Sciatic nerve (tissue), 2 donors: ENCODE measurements around the gene ADAMTS6. TPM values are rescaled to one million over a fixed set of nuclear protein-coding genes. Genes with fewer than 3 reads are reported as not detected.

Source experiments
- ATAC-seq: fragments of 200-7000 bp; cut with Tn5 transposase; one replicate; pipeline ENCODE4 v1.9.1; 2020; ENCODE audit warnings: mild to moderate bottlenecking, moderate library complexity
- DNase-seq: peaks from one replicate; pipeline ENCODE4 v3.0.0-alpha.2; 2020; ENCODE audit warnings: low spot score
- intact Hi-C: fragments of 100-400 bp; cut with DNase I; formaldehyde crosslinking; loops from one replicate; pipeline ENCODE4 v1.14.2; 2022
- total RNA-seq: library from RNA; stranded (reverse); fragmentation: NEBNext Ultra II Directional; extraction: Animal tissue kit (Norgen Biotek cat#: 25700); gene quantifications from one replicate; pipeline ENCODE4 v1.2.1, GENCODE V29; 2021
- donor health status: DM: no; HTN: no; CAD: no.
- donor health status: DM: no; HTN: no; CAD: no.

ADAMTS6 gene
- total RNA-seq, 1 donor from 2014 or later = 3.8 TPM

DNA sequence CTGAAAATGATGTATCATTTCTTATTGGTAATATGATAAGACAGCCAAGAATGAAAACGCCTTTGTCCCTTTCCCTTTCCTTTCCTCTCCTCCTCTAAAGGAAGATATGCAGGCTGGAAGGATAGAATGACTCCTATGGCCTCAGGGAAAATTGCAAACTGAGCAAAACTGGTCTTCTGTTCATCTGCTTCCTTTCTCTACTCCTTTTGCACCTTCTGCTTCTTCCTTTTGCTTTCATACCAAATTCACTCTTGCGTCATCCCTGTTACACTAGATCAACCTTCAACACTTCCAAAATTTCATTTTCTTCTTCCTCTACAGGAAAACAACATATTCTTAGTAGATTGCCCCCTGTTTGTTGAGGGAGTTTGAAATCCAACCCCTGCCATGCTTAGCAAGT lies 234.1 kb downstream of the ADAMTS6 start:
- intact Hi-C loops = no loop called here

DNA sequence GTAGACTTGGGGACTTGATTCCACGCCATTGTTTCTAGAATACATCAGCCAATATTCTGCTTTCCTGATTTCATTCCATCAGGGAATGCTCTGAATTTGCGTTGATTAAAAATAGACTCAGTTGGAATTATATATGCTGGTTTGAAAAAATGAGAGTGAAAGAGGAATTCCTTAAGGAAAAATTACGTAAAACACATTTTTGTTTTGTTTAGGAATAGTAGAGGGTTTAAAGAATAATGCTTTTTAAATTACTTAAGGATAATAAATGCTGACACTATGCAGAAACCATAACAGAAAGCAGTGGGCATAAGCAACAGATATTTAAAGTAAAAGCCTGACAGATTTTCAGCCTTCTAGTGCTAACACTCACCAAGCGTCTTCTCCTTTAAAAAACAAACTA lies 235.0 kb downstream of the ADAMTS6 start:
- intact Hi-C loops = no loop called here
- DNase-seq (no peak), ATAC-seq (no peak)

More for the DNA sequence above, 234.1 kb downstream of the ADAMTS6 start:
- ATAC-seq (no peak), DNase-seq (no peak)

DNA sequence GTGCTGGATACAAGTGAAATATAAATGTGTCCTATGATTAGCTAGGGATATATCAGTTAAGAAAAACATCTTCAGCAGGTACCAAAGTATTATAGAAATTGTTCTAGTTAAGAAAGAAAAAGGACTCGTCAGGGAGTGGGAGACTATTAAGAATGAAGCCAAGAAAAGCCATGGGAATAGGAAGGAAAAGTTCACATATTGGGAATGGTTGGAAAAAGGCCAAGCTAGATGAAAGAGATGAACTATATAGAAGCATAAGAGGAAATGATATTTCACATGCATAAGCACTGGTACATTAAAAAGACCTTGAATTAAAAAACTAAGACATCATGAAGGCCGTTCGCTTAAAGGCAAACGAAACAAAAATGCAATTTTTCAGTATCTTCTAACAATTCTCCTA lies 237.7 kb downstream of the ADAMTS6 start:
- DNase-seq (no peak), ATAC-seq (no peak)
- intact Hi-C loops = no loop called here

DNA sequence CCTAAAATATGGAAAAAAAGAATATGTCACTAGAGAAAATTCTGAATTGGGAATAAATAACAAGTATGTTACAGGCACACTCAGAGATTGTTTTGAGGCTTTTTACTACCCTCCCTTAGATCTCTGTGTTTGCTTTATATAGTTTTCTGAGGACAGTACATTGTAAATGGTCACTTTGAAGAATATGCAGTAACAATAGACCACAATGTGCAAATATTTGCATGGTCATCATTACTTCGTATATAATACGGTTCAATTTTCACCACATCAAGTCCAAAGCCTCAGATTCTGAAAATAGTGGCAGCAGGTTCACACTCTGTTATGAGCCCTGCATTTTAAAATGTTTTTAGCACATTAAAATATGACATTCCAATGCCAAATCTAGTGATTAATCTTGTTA lies 238.6 kb downstream of the ADAMTS6 start:
- DNase-seq (no peak), ATAC-seq (no peak)
- intact Hi-C loops = no loop called here

DNA sequence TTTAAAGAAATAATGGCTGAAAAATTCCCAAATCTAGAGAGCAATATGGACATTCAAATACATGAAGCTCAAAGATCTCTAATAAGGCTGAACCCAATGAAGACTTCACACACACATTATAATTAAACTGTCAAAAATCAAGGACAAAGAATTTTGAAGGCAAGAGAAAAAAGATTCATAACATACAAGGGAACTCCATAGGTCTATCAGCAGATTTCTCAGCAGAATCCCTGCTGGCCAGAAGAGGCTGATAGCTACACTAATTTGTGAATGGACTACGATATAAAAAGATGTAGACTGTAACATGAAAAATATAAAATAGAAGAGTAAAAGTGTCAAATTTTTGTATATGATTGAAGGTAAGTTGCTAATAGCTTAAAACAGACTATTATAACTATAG lies 251.9 kb downstream of the ADAMTS6 start:
- intact Hi-C loops = no loop called here
- ATAC-seq (no peak), DNase-seq (no peak)

DNA sequence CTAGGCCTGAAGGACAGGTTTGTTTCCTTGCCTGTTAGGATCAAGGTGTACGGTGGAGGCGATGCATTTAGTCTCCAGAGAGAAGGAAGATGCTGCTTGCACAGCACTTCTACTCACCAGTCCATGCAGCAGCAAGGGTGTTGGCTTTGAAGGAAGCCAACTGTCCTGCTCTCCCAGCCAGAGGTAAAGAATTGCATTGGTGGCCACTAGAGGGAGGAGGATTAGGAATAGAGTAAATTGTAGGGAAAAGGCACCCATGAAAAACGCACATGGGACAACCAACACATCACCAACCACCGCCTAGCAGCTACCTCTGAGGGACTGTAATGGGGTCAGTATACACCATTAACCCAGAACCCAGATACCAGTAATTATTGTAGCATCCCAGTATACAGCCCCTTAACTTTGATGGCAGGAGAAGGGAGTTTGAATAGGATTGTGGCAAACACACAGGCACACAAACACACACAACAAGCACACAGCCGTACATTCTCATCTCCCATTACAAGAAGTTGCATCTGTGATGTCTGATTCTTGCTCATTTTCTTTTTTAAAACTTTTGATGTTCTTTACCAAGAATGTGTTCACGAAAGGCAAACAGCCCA lies 267.7 kb downstream of the ADAMTS6 start:
- ATAC-seq (no peak), DNase-seq (no peak)
- intact Hi-C loops = no loop called here

DNA sequence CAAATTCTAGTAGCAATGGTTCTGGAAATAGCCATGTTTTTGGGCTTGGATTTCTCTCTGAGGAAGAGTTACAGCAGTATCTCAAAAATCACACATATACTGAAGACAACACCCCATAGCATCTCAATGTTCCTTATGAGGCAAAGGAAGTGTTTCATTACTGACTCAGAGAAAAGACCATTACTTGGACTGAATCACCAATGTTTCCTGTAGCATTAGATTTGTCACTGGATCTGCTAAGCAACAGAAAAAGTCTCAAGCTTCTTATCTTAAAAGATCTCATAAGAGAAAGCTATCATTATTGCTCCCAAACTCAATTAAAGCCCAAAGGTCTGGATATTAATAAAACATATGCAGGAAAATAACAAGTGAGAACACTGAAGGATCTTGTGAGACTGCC lies 272.4 kb downstream of the ADAMTS6 start:
- ATAC-seq (no peak), DNase-seq (no peak)
- intact Hi-C loops = no loop called here

DNA sequence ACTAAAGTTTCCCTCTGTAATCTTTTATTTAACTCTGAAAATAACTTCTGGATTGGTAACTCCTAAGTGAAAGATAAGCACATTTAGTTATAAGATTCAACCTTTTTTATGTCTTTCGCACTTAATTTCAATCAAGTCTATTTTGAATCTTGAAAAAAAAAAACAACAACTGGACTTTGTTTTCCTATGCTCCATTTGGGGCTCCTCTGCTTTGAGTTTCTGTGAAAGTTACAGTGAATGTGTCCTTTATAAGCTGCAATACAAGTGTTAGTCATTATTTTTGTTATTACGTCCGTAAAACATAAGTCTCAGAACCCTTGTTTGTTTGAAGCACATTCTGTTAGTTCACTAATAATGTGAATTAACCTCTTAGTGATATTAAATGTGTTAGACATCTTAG lies 276.8 kb downstream of the ADAMTS6 start:
- no peak for ATAC-seq
- intact Hi-C loops = no loop called here
- no peak for DNase-seq

DNA sequence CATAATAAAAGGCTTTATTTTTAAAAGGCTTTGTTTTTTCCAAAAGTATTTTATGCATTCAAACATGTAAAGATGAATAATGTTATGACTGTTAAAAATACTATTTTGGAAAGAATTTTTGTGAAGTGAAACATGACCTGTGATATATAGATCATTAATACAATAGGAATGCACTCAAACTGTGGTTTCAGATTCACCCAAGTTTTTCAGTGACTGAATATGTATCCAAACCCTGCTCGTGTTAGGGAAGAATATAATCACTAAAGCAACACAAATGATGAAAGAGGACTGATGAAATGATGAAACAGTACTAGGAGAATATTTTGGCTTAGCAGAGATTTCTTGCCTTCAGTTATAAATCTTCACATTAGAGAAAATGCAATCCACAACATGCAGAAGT lies 278.0 kb downstream of the ADAMTS6 start:
- ATAC-seq = no peak
- intact Hi-C loops = no loop called here
- no peak for DNase-seq

DNA sequence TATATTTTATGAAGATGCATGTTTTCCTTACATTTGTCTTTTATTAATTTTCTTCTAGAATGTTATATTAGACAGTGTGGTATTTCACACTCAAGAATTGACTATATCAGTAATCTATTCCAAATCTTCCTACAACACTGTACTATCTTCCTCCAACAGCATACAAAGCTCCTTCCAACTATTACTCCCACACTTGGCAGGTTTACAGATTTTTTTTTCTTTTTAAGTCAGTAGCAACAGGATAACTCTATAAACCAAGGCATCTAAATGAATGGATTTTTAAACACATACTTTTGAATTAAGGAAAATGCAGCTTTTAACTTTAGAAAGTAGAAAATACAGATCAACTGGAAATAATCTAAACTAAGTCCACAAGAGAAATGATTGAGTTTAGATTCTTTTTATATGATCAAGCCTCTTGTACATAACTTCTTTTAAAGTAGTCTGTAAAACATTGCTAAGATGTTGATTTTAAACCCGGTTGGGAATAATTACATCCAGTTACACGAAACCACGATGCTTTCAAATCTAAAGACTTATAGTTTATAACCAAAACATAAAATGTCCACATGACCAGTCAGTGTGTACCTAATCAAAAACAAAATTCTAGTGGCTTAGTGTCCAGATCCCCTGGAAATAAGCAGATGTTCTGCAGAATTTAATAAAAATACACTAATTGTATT lies 281.6 kb downstream of the ADAMTS6 start:
- intact Hi-C loops = no loop called here
- no peak for ATAC-seq
- DNase-seq = no peak

DNA sequence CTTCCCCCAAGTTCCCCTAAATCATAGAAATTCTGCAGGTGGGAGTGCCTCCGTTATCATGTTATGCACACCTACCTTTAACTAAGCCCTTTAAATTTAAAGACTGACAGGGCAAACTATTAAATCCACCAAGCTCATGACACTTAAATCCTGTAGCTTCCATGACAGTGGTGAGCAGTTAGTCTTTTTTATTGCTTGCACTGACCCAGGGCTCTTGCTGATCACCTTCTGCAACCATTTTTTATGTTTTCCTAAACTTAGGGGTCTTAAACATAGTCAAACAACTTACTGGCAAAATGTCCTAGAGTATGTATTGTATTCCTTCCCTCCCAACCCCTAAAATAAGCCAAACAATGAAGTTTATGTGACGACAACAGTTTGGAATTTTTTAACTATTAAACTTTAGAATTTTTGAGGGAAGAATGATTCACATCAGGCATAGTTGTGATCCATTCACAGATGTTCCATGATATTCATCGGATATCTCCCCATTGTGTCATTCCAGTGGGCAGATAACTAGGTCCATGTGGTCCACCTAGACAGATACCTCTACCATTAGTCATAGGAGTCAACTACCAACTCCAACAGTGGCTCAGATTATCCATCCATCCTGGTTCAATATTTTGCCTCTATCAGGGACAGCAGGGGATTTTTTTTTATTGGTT lies 283.1 kb downstream of the ADAMTS6 start:
- intact Hi-C loops = no loop called here
- ATAC-seq (no peak), DNase-seq (no peak)

DNA sequence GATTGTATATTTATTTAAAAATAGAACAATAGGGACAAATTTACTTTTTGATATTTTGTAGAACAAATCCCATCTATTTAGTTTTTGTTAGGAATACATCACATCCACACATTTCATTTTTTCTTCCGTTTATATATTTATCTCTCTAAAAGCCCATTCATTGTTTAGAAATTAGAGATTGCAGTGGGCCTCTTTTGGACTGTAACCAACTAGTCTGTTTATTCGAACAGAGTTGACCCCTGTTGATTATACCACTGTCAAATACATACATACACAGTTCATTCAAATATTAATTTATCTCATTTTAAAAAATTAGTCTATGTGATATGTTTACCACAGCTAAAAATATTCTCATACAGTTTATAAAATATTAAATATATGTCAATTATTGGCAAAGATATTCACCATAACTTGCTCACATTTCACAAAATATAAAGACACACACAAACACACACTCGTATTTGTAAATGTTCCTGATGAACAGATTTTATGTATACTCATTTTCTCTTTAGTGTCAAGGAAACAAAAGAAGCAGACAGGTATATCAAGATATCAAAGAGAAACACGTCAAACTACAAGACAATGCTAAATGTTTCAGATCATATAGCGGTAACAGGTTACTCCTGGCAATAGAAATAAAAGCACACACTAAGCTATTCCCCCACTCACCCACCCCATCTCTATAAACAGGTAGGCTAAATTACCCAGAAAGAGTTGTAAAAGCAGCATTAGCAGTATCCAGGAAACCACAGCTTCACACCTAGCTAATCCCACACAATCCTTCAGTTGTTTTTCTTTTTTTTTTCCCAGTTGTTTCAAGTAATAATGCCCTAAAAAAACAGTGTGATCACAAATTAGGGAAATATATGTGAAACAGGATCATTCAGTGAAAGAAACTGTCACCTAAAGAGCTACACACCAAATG lies 283.9 kb downstream of the ADAMTS6 start:
- intact Hi-C loops = no loop called here
- ATAC-seq = no peak

DNA sequence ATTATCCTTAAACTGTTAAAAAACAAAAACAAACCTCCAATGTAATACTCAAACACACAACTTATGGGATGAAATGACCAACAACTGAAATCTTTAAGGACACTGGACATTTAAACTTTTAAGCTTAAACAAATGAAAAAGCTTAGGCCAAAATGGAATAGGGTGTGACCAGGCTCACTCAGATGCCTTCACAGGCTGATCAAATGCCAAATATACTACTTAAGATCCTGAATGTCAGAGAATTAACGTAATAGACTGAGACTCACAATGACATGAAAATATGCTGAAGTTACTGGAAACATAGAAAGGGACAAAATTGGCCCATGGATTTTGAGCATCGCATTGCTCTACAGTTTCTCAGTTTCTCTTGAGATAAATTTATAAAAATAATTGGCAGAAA lies 286.8 kb downstream of the ADAMTS6 start:
- intact Hi-C loops = no loop called here
- DNase-seq (no peak), ATAC-seq (no peak)

More for the DNA sequence above, 283.9 kb downstream of the ADAMTS6 start:
- no peak for DNase-seq

DNA sequence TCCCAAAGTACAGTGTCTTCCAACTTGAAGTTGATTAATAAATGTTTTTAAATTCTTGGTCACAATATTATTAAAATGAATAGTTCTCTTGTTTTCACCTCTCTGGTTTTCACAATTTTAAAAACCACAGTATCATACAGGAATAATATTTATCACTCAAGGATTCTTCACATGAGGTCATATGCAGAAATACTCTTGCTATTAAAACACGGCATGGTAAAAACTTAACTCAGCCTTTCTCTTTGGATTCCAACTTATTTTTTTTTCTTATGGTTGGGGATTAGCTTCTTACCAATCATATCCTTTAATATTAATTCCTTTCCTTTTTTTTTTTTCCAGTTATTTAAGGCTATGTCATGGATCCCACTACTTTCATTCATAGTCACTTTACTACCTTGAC lies 289.4 kb downstream of the ADAMTS6 start:
- intact Hi-C loops = no loop called here
- ATAC-seq (no peak), DNase-seq (no peak)

DNA sequence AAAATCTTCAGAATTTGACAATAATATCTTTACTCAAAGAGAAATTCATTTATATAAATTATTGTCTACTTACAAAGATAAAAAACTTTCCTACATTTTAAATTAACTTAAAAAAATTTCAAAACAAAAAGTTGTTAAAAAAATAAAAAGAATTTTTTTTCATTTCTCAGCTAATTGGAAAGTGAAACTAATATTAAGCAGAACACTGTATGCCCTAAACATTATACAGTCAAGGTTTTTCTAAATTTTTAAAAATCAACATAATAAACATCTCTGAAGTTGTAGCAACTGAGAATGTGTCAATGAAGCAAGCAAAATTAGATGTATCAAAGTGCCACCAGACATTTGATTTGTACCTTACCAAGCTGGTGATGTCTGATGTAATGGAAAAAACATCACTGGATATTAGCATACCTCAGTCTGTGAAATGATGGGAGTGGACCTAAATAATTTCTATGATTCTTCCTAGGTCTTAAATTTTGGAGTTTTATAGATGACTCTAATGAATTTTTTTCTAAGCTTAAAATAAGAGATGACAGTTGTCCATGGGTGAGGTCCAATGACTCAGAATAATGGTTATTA lies 290.1 kb downstream of the ADAMTS6 start:
- no peak for DNase-seq
- ATAC-seq = no peak
- intact Hi-C loops = no loop called here

DNA sequence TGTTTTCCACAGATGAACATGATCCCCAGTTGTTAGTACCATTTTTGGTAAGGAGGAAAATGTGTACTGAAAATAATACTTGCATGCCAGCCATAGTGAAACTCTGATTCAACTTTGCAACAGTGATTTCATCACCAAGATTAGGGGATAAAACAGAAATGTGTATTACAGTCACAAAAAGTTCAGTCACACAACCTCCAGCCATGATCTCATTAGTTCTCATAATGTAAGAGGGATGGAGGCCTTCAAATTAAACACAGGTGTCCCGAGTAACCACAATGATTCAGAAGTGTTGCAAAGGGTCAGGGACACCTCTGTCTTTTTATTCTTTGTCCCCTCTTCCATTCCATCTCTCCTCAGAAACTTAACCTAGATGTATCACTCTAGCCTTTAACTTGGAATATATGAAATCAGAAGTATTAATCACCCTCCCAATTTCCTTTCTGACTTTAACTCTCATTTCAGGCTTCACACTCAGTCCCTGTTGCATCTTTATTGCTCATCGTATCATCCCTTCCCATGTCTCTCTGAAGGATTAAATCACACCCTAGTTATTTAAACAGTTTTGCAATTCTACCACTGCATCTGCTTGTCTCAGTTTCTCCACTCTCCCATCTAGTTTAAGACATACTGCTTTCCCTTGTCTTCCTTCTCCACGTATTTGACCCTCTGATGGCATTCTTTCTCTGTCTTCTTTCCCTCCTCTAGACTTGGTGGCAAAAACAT lies 291.2 kb downstream of the ADAMTS6 start:
- peak; percentile 71 for ATAC-seq
- intact Hi-C loops = no loop called here
- no peak for DNase-seq

DNA sequence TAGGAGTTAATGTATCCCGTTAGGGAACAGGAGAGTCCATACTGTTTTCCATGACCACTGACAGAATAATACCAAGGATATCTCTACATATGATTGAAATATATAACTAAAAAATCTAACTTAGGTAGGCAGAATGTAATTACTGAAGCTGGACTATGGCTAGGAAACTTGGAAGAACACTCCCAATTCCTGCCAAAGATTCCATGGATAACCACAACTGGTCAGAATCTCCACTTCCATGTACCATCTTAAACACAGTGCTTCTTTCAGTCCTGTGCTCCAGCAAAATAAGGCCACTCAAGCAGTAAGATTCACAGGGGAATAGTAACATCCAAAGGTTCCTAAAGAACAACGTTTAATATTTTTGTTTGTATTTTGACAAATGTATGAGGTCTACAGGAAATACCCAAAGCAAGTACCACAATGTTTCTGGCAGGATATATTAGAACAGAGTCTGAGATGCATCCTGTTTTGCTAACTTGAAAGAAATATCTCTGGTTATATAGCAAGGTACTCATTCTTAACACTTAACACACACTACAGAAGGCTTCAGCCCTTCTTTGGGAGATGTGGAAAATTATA lies 295.0 kb downstream of the ADAMTS6 start:
- DNase-seq (no peak), ATAC-seq (no peak)
- intact Hi-C loops = no loop called here

DNA sequence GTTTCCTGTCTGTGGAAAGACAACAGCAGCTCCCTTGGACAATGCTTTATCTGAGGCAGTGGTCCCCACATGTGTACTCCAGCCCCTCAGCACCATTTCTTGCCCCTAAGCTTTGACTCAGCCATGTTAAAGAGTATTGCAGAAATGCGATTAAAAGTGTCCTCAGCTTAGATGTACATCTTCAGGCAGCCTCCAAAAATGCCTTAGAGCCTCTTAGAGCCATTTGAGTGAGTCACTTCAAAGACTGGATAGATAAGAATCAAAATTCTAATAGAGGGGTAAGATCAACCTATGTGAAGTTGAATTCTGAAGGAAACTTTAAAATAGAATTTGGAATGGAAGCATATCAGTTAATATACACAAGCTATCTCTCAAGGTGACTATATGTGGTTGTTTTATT lies 296.3 kb downstream of the ADAMTS6 start:
- ATAC-seq (no peak), DNase-seq (no peak)
- intact Hi-C loops = no loop called here
